Transverse colon (tissue), 4 donors: ENCODE results near the gene GFI1B. TPM values are rescaled to one million over a fixed set of nuclear protein-coding genes. Genes with fewer than 3 reads are reported as not detected.
"Not testable (repeated sequence)": the region's sequence is repeated elsewhere in the genome, so short reads cannot be mapped to it uniquely, and the experiment has no call there.

Experiments
- DNase-seq: peaks from one replicate; pipeline ENCODE4 v3.0.0-alpha.2; 2019
- H3K27ac ChIP-seq, 4 donors: fragments of 200-600 bp; sonication (generic); 2 replicates each; pipeline ENCODE4 v1.5.1; 2016 to 2018; ENCODE audit warnings: inconsistent platforms in 4 of 4
- H3K27me3 ChIP-seq: fragments of 200-600 bp; sonication (generic); 2 replicates; pipeline ENCODE4 v1.5.1; 2017; ENCODE audit warnings: inconsistent platforms
- H3K36me3 ChIP-seq, 4 donors: fragments of 200-600 bp; sonication (generic); 2 replicates each; pipeline ENCODE4 v1.5.1; 2017 to 2019; ENCODE audit warnings: inconsistent platforms in 4 of 4
- H3K4me1 ChIP-seq, 4 donors: fragments of 200-600 bp; sonication (generic); 2 replicates each; pipeline ENCODE4 v1.5.1; 2017 to 2020; ENCODE audit warnings: inconsistent platforms in 4 of 4
- H3K4me3 ChIP-seq, 4 donors: fragments of 200-600 bp; sonication (generic); 1 replicate in 1 of 4; 2 replicates in 3 of 4; pipeline versions ENCODE4 v1.5.1 to v1.6.1; 2017 to 2019; ENCODE audit warnings: inconsistent platforms in 4 of 4
- H3K9me3 ChIP-seq, 2 donors: fragments of 200-600 bp; sonication (generic); 2 replicates each; pipeline ENCODE4 v1.5.1; 2017 to 2019; ENCODE audit warnings: inconsistent platforms in 2 of 2
- CTCF ChIP-seq, 5 experiments: fragments of 200-600 bp in 3 of 5; fragments of 450-650 bp in 2 of 5; sonication (generic) in 3 of 5; IDR thresholded peaks; 1 replicate in 2 of 5; 2 replicates in 3 of 5; pipeline ENCODE4 v1.5.1; 2016 to 2017; ENCODE audit warnings: antibody characterized with exemption in 5 of 5, inconsistent platforms in 3 of 5, mild to moderate bottlenecking in 2 of 5, moderate library complexity in 1 of 5
- EP300 ChIP-seq: sonication (generic); formaldehyde crosslinking; IDR thresholded peaks from one replicate; pipeline ENCODE4 v1.6.1; 2017; ENCODE audit warnings: antibody characterized with exemption, low read depth
- POLR2A ChIP-seq: fragments of 450-650 bp; IDR thresholded peaks from one replicate; pipeline ENCODE4 v1.6.1; 2016; ENCODE audit warnings: antibody characterized with exemption, mild to moderate bottlenecking, moderate library complexity
- POLR2AphosphoS5 ChIP-seq, 3 donors: sonication (generic); formaldehyde crosslinking; IDR thresholded peaks; one replicate each; pipeline ENCODE4 v1.6.1; 2016; ENCODE audit warnings: antibody characterized with exemption in 3 of 3
- WGBS, 2 donors: methylation state at CpG; one replicate each; pipeline ENCODE4 v1.1.5; 2018; ENCODE audit warnings: low coverage in 1 of 2; 5-methylcytosine and 5-hydroxymethylcytosine counted together
- in situ Hi-C, 4 donors: fragments of 200-750 bp; cut with MboI; loops; one replicate each; pipeline versions ENCODE4 v1.15.0 to v1.15.1; 2017; ENCODE audit warnings: low sequenced_read_pairs in 3 of 4, low pct_ligation_motif_present in 1 of 4, low pct_unique_long_range_greater_than_20kb in 1 of 4
- intact Hi-C: fragments of 100-400 bp; cut with DNase I; formaldehyde crosslinking; loops from one replicate; pipeline ENCODE4 v1.15.1; 2023; ENCODE audit warnings: low total_unique reads
- total RNA-seq, 4 donors: library from RNA; depleted of rRNA; stranded (reverse); fragments of >200 nt; gene quantifications; one replicate each; pipeline ENCODE4 v1.1.0, GENCODE V29; 2016

Gene GFI1B
- total RNA-seq, 4 donors from 2014 or later, result 1.7 to 2.0 TPM; not detected in 2

- peaks cover 78% of the 10 kb centered on the region for H3K27me3 ChIP-seq
- WGBS, 2 donors, result 79% methylated on average over 6 of the region's 6 CpGs; no CpG with 5 or more reads in 1 of the 2 donors
Observed at GRCh38 chr9:132995121-132995420, 16.6 kb downstream of the GFI1B start.

GRCh38 chr9:132995879-132996278 lies 17.4 kb downstream of the GFI1B start:
- Histone ChIP-seq H3K4me3 (no peak overlapping the region), H3K4me1 (peaks cover 0 to 5% (median 0%) of the 10 kb centered on the region in 4 donors), H3K36me3 (no peaks in the 10 kb centered on the region), H3K27me3 (peaks cover 83% of the 10 kb centered on the region), H3K27ac (no peak overlapping the region), H3K9me3 (no peaks in the 10 kb centered on the region)
- no peak for DNase-seq
- TF ChIP-seq CTCF (IDR thresholded peaks at IDR 0.05), result no peak
- no peak for TF ChIP-seq EP300
- no peak for TF ChIP-seq POLR2A
- no peak for TF ChIP-seq POLR2AphosphoS5 (IDR thresholded peaks at IDR 0.05)
- intact Hi-C loops, result no loop called here
- in situ Hi-C loops, result no loop called here
- 65 to 81% methylated on average over 4 to 8 of the region's 8 CpGs for WGBS, 2 donors

More at GRCh38 chr9:132995121-132995420, 16.6 kb downstream of the GFI1B start:
- DNase-seq, result no peak
- H3K4me1 ChIP-seq, result peaks cover 0 to 5% (median 0%) of the 10 kb centered on the region in 4 donors
- in situ Hi-C loops, result no loop called here
- TF ChIP-seq EP300 (no peak), CTCF (IDR thresholded peaks at IDR 0.05) (no peak), POLR2A (no peak), POLR2AphosphoS5 (IDR thresholded peaks at IDR 0.05) (no peak)
- H3K27ac ChIP-seq, result no peak overlapping the region
- no peak overlapping the region for H3K4me3 ChIP-seq
- no peaks in the 10 kb centered on the region for H3K9me3 ChIP-seq
- H3K36me3 ChIP-seq, result no peaks in the 10 kb centered on the region
- intact Hi-C loops, result no loop called here

DNA sequence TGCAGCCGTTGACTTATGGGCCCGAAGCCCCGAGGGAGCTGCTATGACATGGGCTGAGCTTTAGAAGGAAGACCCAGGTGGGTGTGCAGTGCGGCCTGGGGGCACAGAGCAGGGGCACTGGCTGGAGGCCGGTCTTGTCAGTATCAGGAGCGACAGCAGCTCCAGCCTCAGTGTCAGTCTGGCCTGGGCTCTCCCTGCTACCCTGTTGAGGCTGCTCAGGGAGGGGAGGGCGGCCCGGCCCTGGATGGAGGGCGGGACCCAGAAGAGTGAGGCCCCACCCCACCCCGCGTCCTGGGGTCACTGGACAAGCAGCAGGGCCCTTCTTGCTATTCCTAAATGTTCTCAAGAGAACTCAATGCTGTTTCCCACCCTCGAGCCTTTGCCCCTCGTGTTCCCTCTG lies 18.0 kb downstream of the GFI1B start:
- in situ Hi-C loops (no loop called here), intact Hi-C loops (no loop called here)
- TF ChIP-seq CTCF (IDR thresholded peaks at IDR 0.05), result no peak
- no peak for TF ChIP-seq EP300
- TF ChIP-seq POLR2A, result no peak
- TF ChIP-seq POLR2AphosphoS5 (IDR thresholded peaks at IDR 0.05), result no peak
- Histone ChIP-seq H3K9me3 (no peaks in the 10 kb centered on the region), H3K4me1 (peaks cover 0 to 5% (median 0%) of the 10 kb centered on the region in 4 donors), H3K27me3 (peaks cover 83% of the 10 kb centered on the region), H3K36me3 (no peaks in the 10 kb centered on the region), H3K4me3 (no peak overlapping the region), H3K27ac (no peak overlapping the region)
- whole genome bisulfite sequencing, 2 donors, result 68 to 70% methylated on average over 2 to 13 of the region's 13 CpGs
- no peak for DNase-seq

- Histone ChIP-seq H3K9me3 (no peaks in the 10 kb centered on the region), H3K27me3 (peaks cover 83% of the 10 kb centered on the region), H3K27ac (no peak overlapping the region), H3K36me3 (no peaks in the 10 kb centered on the region), H3K4me3 (no peak overlapping the region), H3K4me1 (peaks cover 0 to 5% (median 0%) of the 10 kb centered on the region in 4 donors)
- TF ChIP-seq POLR2AphosphoS5 (IDR thresholded peaks at IDR 0.05), result no peak
- intact Hi-C loops (no loop called here), in situ Hi-C loops (no loop called here)
- 61 to 82% methylated on average over 2 to 4 of the region's 4 CpGs for WGBS, 2 donors
- DNase-seq, result no peak
Observed at GRCh38 chr9:132997591-132997990, 19.1 kb downstream of the GFI1B start.

DNA sequence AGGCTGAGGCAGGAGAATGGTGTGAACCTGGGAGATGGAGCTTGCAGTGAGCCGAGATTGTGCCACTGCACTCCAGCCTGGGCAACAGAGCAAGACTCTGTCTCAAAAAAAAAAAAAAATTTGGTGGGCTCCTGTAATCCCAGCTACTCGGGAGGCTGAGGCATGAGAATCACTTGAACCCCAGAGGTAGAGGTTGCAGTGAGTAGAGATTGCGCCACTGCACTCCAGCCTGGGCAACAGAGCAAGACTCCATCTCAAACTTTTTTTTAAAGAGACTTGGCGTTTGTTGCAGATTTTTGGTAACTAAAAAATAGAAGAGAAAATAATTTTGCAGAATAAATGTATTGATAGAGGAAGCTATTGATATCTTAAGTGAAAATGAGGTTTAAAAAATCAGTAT lies 19.7 kb downstream of the GFI1B start:
- peaks cover 83% of the 10 kb centered on the region for H3K27me3 ChIP-seq
- H3K27ac ChIP-seq, H3K4me1 ChIP-seq, DNase-seq, H3K36me3 ChIP-seq, H3K9me3 ChIP-seq, H3K4me3 ChIP-seq, in situ Hi-C loops, intact Hi-C loops: not testable (repeated sequence)
- 79 to 82% methylated on average over 3 of the region's 4 CpGs for WGBS, 2 donors
